Neural progenitor cell (in vitro differentiated cells): ENCODE results near the gene CHPF2. TPM values are rescaled to one million over a fixed set of nuclear protein-coding genes. Genes with fewer than 3 reads are reported as not detected.

Experiments
- DNase-seq: peaks from one replicate; pipeline ENCODE4 v3.0.0-alpha.2; 2016; ENCODE audit warnings: low spot score
- H2AFZ ChIP-seq: fragments of 200-600 bp; sonication (generic); replicated peaks from 2 replicates; pipeline ENCODE4 v1.6.1; 2016; ENCODE audit warnings: antibody characterized with exemption
- H3F3A ChIP-seq: fragments of 200-600 bp; sonication (generic); 2 replicates; pipeline ENCODE4 v1.6.1; 2016; ENCODE audit warnings: antibody characterized with exemption, low read depth
- H3K27ac ChIP-seq: fragments of 200-600 bp; sonication (generic); 2 replicates; pipeline ENCODE4 v1.5.1; 2016; ENCODE audit warnings: mild to moderate bottlenecking
- H3K27me3 ChIP-seq: fragments of 200-600 bp; sonication (generic); 2 replicates; pipeline ENCODE4 v1.6.1; 2016; ENCODE audit warnings: mild to moderate bottlenecking, moderate library complexity
- H3K36me3 ChIP-seq: fragments of 200-600 bp; sonication (generic); 2 replicates; pipeline ENCODE4 v1.5.1; 2016
- H3K4me1 ChIP-seq: fragments of 200-600 bp; sonication (generic); 2 replicates; pipeline ENCODE4 v1.6.1; 2016; ENCODE audit warnings: mixed run types
- H3K4me2 ChIP-seq: fragments of 200-600 bp; sonication (generic); 2 replicates; pipeline ENCODE4 v1.6.1; 2016
- H3K4me3 ChIP-seq: fragments of 200-600 bp; sonication (generic); 2 replicates; pipeline ENCODE4 v1.5.1; 2016
- H3K79me2 ChIP-seq: fragments of 200-600 bp; sonication (generic); 2 replicates; pipeline ENCODE4 v1.6.1; 2016; ENCODE audit warnings: low read depth
- H3K9ac ChIP-seq: fragments of 200-600 bp; sonication (generic); 2 replicates; pipeline ENCODE4 v1.6.1; 2016
- H3K9me3 ChIP-seq: fragments of 200-600 bp; sonication (generic); 2 replicates; pipeline ENCODE4 v1.5.1; 2016; ENCODE audit warnings: low read depth
- H4K20me1 ChIP-seq: fragments of 200-600 bp; sonication (generic); 2 replicates; pipeline ENCODE4 v1.6.1; 2016; ENCODE audit warnings: low read depth
- H3K27ac Mint-ChIP-seq: 3 replicates; pipeline ENCODE4 v1.8.0; 2021; ENCODE audit warnings: mixed read lengths
- H3K27me3 Mint-ChIP-seq: 2 replicates; pipeline ENCODE4 v1.8.0; 2022; ENCODE audit warnings: low read depth, mild to moderate bottlenecking, inconsistent platforms, moderate library complexity, mixed read lengths; ENCODE audit not compliant: insufficient read depth
- H3K36me3 Mint-ChIP-seq: 3 replicates; pipeline ENCODE4 v1.8.0; 2021; ENCODE audit warnings: mixed read lengths
- H3K4me1 Mint-ChIP-seq: 3 replicates; pipeline ENCODE4 v1.8.0; 2021; ENCODE audit warnings: mixed read lengths
- H3K4me3 Mint-ChIP-seq: 3 replicates; pipeline ENCODE4 v1.8.0; 2021; ENCODE audit warnings: mild to moderate bottlenecking, moderate library complexity, mixed read lengths
- H3K9me3 Mint-ChIP-seq: 3 replicates; pipeline ENCODE4 v1.8.0; 2020; ENCODE audit warnings: mixed read lengths
- CTCF ChIP-seq: fragments of 200-600 bp; sonication (generic); IDR thresholded peaks from 2 replicates; pipeline ENCODE4 v1.5.1; 2017; ENCODE audit warnings: antibody characterized with exemption, mild to moderate bottlenecking
- EZH2 ChIP-seq: fragments of 200-600 bp; sonication (generic); IDR thresholded peaks from 2 replicates; pipeline ENCODE4 v1.6.1; 2017; ENCODE audit warnings: antibody characterized with exemption, mild to moderate bottlenecking, moderate library complexity
- EZH2phosphoT487 ChIP-seq: fragments of 200-600 bp; sonication (generic); IDR thresholded peaks from 2 replicates; pipeline ENCODE4 v1.6.1; 2017; ENCODE audit warnings: antibody characterized with exemption
- total RNA-seq: library from RNA; depleted of rRNA; stranded (reverse); fragments of >200 nt; gene quantifications from 2 replicates; pipeline ENCODE4 v1.2.3, GENCODE V29; 2015; ENCODE audit warnings: low replicate concordance

The CHPF2 gene
- total RNA-seq, 1 donor from 2014 or later: 8.8 TPM

GRCh38 chr7:151275813-151276577 is 43.7 kb downstream of the CHPF2 start:
- Histone ChIP-seq H3F3A (no peaks in the 10 kb centered on the region), H3K9me3 (no peaks in the 10 kb centered on the region), H3K36me3 (no peaks in the 10 kb centered on the region), H3K27ac (no peak overlapping the region), H4K20me1 (no peaks in the 10 kb centered on the region), H3K79me2 (no peaks in the 10 kb centered on the region), H3K27me3 (peaks cover 35% of the 10 kb centered on the region), H3K4me3 (peak overlapping the region; percentile 38), H3K4me1 (no peaks in the 10 kb centered on the region), H3K9ac (no peak overlapping the region), H2AFZ (no peak overlapping the region), H3K4me2 (peak overlapping the region; percentile 73)
- no peak overlapping the region for H3K27ac Mint-ChIP-seq
- peak overlapping the region; percentile 64 for H3K4me3 Mint-ChIP-seq
- peaks cover 22% of the 10 kb centered on the region for H3K4me1 Mint-ChIP-seq
- peaks cover 6% of the 10 kb centered on the region for H3K27me3 Mint-ChIP-seq
- H3K9me3 Mint-ChIP-seq: no peaks in the 10 kb centered on the region
- DNase-seq: no peak
- no peaks in the 10 kb centered on the region for H3K36me3 Mint-ChIP-seq
- TF ChIP-seq CTCF: no peak
- TF ChIP-seq EZH2phosphoT487: no peak
- TF ChIP-seq EZH2: no peak

- no peak overlapping the region for H3K27ac ChIP-seq
- peaks cover 6% of the 10 kb centered on the region for H3K27me3 Mint-ChIP-seq
Measured at GRCh38 chr7:151276666-151277590, 44.6 kb downstream of the CHPF2 start.

GRCh38 chr7:151277631-151278030 is 45.3 kb downstream of the CHPF2 start:
- H3K27me3 Mint-ChIP-seq: peaks cover 6% of the 10 kb centered on the region
- H3K27ac Mint-ChIP-seq: no peak overlapping the region
- H3K4me3 Mint-ChIP-seq: peak overlapping the region; percentile 78
- no peak overlapping the region for H3K4me3 ChIP-seq
- H3K36me3 Mint-ChIP-seq: no peaks in the 10 kb centered on the region
- H3K4me1 Mint-ChIP-seq: peaks cover 30% of the 10 kb centered on the region
- H3K79me2 ChIP-seq: no peaks in the 10 kb centered on the region
- TF ChIP-seq EZH2: no peak
- no peak for TF ChIP-seq CTCF
- TF ChIP-seq EZH2phosphoT487: no peak
- DNase-seq: no peak
- no peak overlapping the region for H3K9ac ChIP-seq
- no peaks in the 10 kb centered on the region for H4K20me1 ChIP-seq
- H3K27ac ChIP-seq: no peak overlapping the region
- H2AFZ ChIP-seq: peak overlapping the region; percentile 98
- no peaks in the 10 kb centered on the region for H3K9me3 Mint-ChIP-seq
- H3K9me3 ChIP-seq: no peaks in the 10 kb centered on the region
- no peak overlapping the region for H3K4me2 ChIP-seq
- peaks cover 35% of the 10 kb centered on the region for H3K27me3 ChIP-seq
- no peaks in the 10 kb centered on the region for H3K36me3 ChIP-seq
- H3F3A ChIP-seq: no peaks in the 10 kb centered on the region
- no peaks in the 10 kb centered on the region for H3K4me1 ChIP-seq

More at GRCh38 chr7:151276666-151277590, 44.6 kb downstream of the CHPF2 start:
- Histone ChIP-seq H3K4me3 (peak overlapping the region; percentile 38), H2AFZ (peak overlapping the region; percentile 98), H4K20me1 (no peaks in the 10 kb centered on the region), H3K36me3 (no peaks in the 10 kb centered on the region), H3K27me3 (peaks cover 35% of the 10 kb centered on the region), H3K9me3 (no peaks in the 10 kb centered on the region), H3K79me2 (no peaks in the 10 kb centered on the region), H3K9ac (no peak overlapping the region), H3F3A (no peaks in the 10 kb centered on the region), H3K4me1 (no peaks in the 10 kb centered on the region), H3K4me2 (peak overlapping the region; percentile 73)
- TF ChIP-seq EZH2 (no peak), EZH2phosphoT487 (no peak), CTCF (no peak)
- Mint-ChIP-seq H3K4me3 (peak overlapping the region; percentile 78), H3K36me3 (no peaks in the 10 kb centered on the region), H3K4me1 (peaks cover 29% of the 10 kb centered on the region), H3K27ac (no peak overlapping the region), H3K9me3 (no peaks in the 10 kb centered on the region)
- DNase-seq: peak; percentile 85
